Heart left ventricle (tissue), 16 donors: ENCODE measurements around the gene ATP13A4. TPM values are rescaled to one million over a fixed set of nuclear protein-coding genes. Genes with fewer than 3 reads are reported as not detected.

ENCODE experiments used
- ATAC-seq, 4 donors: fragments of 200-7000 bp; cut with Tn5 transposase; one replicate each; pipeline ENCODE4 v1.9.1; 2020 to 2022; ENCODE audit warnings: moderate library complexity in 4 of 4, mild to moderate bottlenecking in 3 of 4, moderate number of reproducible peaks in 1 of 4
- DNase-seq, 5 donors: peaks; one replicate each; pipeline ENCODE4 v3.0.0-alpha.2; 2020
- H3K27ac ChIP-seq, 12 donors: fragments of 200-600 bp; sonication (generic) in 4 of 12; one replicate each; pipeline versions ENCODE4 v1.5.0 to v1.8.0; 2016 to 2022; ENCODE audit warnings: mild to moderate bottlenecking in 2 of 12
- H3K27me3 ChIP-seq, 9 donors: fragments of 200-600 bp; sonication (generic) in 2 of 9; one replicate each; pipeline versions ENCODE4 v1.5.1 to v1.8.0; 2016 to 2022; ENCODE audit warnings: mild to moderate bottlenecking in 3 of 9
- H3K36me3 ChIP-seq, 9 donors: fragments of 200-600 bp; sonication (generic) in 2 of 9; one replicate each; pipeline versions ENCODE4 v1.5.0 to v1.8.0; 2018 to 2022; ENCODE audit warnings: mild to moderate bottlenecking in 2 of 9
- H3K4me1 ChIP-seq, 12 donors: fragments of 200-600 bp; sonication (generic) in 4 of 12; one replicate each; pipeline versions ENCODE4 v1.5.0 to v1.8.0; 2016 to 2022; ENCODE audit warnings: mild to moderate bottlenecking in 3 of 12
- H3K4me3 ChIP-seq, 12 donors: fragments of 200-600 bp; sonication (generic) in 4 of 12; one replicate each; pipeline versions ENCODE4 v1.5.0 to v1.8.0; 2017 to 2022; ENCODE audit warnings: mild to moderate bottlenecking in 9 of 12, moderate library complexity in 4 of 12
- H3K9me3 ChIP-seq, 12 donors: fragments of 200-600 bp; sonication (generic) in 4 of 12; one replicate each; pipeline versions ENCODE4 v1.5.0 to v1.8.0; 2016 to 2022; ENCODE audit warnings: mild to moderate bottlenecking in 1 of 12
- CTCF ChIP-seq, 12 donors: fragments of 200-600 bp; sonication (generic) in 4 of 12; IDR thresholded peaks; one replicate each; pipeline versions ENCODE4 v1.5.0 to v1.8.0; 2018 to 2022; ENCODE audit warnings: antibody characterized with exemption in 12 of 12, mild to moderate bottlenecking in 5 of 12
- POLR2A ChIP-seq, 2 donors: fragments of 450-650 bp; IDR thresholded peaks; one replicate each; pipeline ENCODE4 v1.6.1; 2017; ENCODE audit warnings: antibody characterized with exemption in 2 of 2, mild to moderate bottlenecking in 2 of 2, moderate library complexity in 2 of 2
- WGBS, 4 donors: extraction: QIAGEN DNeasy Blood & Tissue Kit in 2 of 4; methylation state at CpG; one replicate each; pipeline versions ENCODE4 v1.1.5 to v1.1.7; 2013 to 2018; 5-methylcytosine and 5-hydroxymethylcytosine counted together
- intact Hi-C, 10 donors: fragments of 100-400 bp; cut with DNase I; formaldehyde crosslinking; loops; one replicate each; pipeline versions ENCODE4 v1.11.1 to v1.14.2; 2022
- polyA plus RNA-seq, 2 donors: library from polyadenylated mRNA; stranded (reverse); fragments of 200-250 nt; gene quantifications; one replicate each; pipeline ENCODE4 v1.2.3, GENCODE V29; 2013
- total RNA-seq, 9 donors: library from RNA; depleted of rRNA in 2 of 9; stranded (reverse); fragments of >200 nt in 2 of 9; fragmentation: NEBNext Ultra II Directional in 3 of 9; extraction: Animal tissue kit (Norgen Biotek cat#: 25700) in 3 of 9; gene quantifications; one replicate each; pipeline versions ENCODE4 v1.1.0 to v1.2.4, GENCODE V29; 2016 to 2023
- donor health status: ischemic (EF 13 %, LVEDD 7.1; RV severe dilation, severe dysfunction).
- donor health status: healthy with polysubstance abuse.
- donor health status: DM: no; HTN: yes; CAD: no.
- donor health status: DM: no; HTN: no; CAD: no.
- donor health status: ischemic (EF 25% LVEDD 6.9; RV normal size, moderate dysfunction).
- donor health status: ischemic (EF 25% LVEDD 5.7; RV mildly dilated, moderate dysfunction).
- donor health status: healthy.
- donor health status: DM: yes; HTN: yes; CAD: no.
- donor health status: ischemic (EF 35%, LVEDD 5.7; RV mildly dilated, moderate dysfunction).
- donor health status: nonischemic (EF 11% LVEDD 7.7; RV severe dilation, severe dysfunction).
- donor health status: DM: yes; HTN: yes; CAD: no.
- donor health status: PGD.
- donor health status: ischemic (EF 29% LVEDD 5.4; RV normal size, mild dysfunction).
- donor health status: nonischemic (EF 23%, LVEDD 6.1; RV moderate dilation, normal function).

The ATP13A4 gene
- total and polyA plus RNA-seq, 11 donors, result 0.48 to 0.97 (median 0.51) TPM; not detected in 8

- Histone ChIP-seq H3K9me3 (no peaks in the 10 kb centered on the region), H3K36me3 (no peaks in the 10 kb centered on the region), H3K4me3 (no peak overlapping the region), H3K4me1 (no peaks in the 10 kb centered on the region), H3K27ac (no peak overlapping the region), H3K27me3 (no peaks in the 10 kb centered on the region)
- no peak for ATAC-seq
- TF ChIP-seq POLR2A (IDR thresholded peaks at IDR 0.05) (no peak), CTCF (IDR thresholded peaks at IDR 0.05) (no peak)
- intact Hi-C loops, result no loop called here
- no peak for DNase-seq
- WGBS, 4 donors, result 83 to 93% (median 87%) methylated on average over 8 of the region's 8 CpGs
These were observed 179.1 kb downstream of the ATP13A4 start for GRCh38 chr3:193375614-193376013.

GRCh38 chr3:193372783-193373182 is 181.9 kb downstream of the ATP13A4 start:
- no peaks in the 10 kb centered on the region for H3K36me3 ChIP-seq
- H3K27ac ChIP-seq, result no peak overlapping the region
- no peak overlapping the region for H3K4me3 ChIP-seq
- intact Hi-C loops, result no loop called here
- ATAC-seq (no peak), DNase-seq (no peak)
- TF ChIP-seq POLR2A (IDR thresholded peaks at IDR 0.05), result no peak
- no peak for TF ChIP-seq CTCF (IDR thresholded peaks at IDR 0.05)
- H3K9me3 ChIP-seq, result no peaks in the 10 kb centered on the region
- no peaks in the 10 kb centered on the region for H3K27me3 ChIP-seq
- no peaks in the 10 kb centered on the region for H3K4me1 ChIP-seq

- TF ChIP-seq POLR2A (IDR thresholded peaks at IDR 0.05) (no peak), CTCF (IDR thresholded peaks at IDR 0.05) (no peak)
- ATAC-seq (no peak), DNase-seq (no peak)
- Histone ChIP-seq H3K9me3 (no peaks in the 10 kb centered on the region), H3K4me1 (no peaks in the 10 kb centered on the region), H3K27me3 (peaks cover 0 to 9% (median 0%) of the 10 kb centered on the region in 9 donors), H3K27ac (no peak overlapping the region), H3K4me3 (no peak overlapping the region), H3K36me3 (no peaks in the 10 kb centered on the region)
- intact Hi-C loops, result no loop called here
- WGBS, 4 donors, result 47 to 61% (median 52%) methylated on average over 1 of the region's 1 CpG
These were observed 186.8 kb downstream of the ATP13A4 start for GRCh38 chr3:193367868-193368267.

- DNase-seq (no peak), ATAC-seq (no peak)
- intact Hi-C loops, result no loop called here
- H3K9me3 ChIP-seq, result no peaks in the 10 kb centered on the region
- no peaks in the 10 kb centered on the region for H3K4me1 ChIP-seq
- H3K27ac ChIP-seq, result no peak overlapping the region
- H3K27me3 ChIP-seq, result no peaks in the 10 kb centered on the region
- WGBS, 4 donors, result 80 to 93% (median 88%) methylated on average over 3 of the region's 3 CpGs
- TF ChIP-seq POLR2A (IDR thresholded peaks at IDR 0.05) (no peak), CTCF (IDR thresholded peaks at IDR 0.05) (no peak)
- H3K36me3 ChIP-seq, result no peaks in the 10 kb centered on the region
- no peak overlapping the region for H3K4me3 ChIP-seq
These were observed 197.4 kb downstream of the ATP13A4 start for GRCh38 chr3:193357291-193357690.
